ENCODE data around the gene MMP2. TPM values are rescaled to one million over a fixed set of nuclear protein-coding genes. Genes with fewer than 3 reads are reported as not detected.

The MMP2 gene
- total RNA-seq, 1 experiment from 2014 or later = 1.5 TPM

DNA sequence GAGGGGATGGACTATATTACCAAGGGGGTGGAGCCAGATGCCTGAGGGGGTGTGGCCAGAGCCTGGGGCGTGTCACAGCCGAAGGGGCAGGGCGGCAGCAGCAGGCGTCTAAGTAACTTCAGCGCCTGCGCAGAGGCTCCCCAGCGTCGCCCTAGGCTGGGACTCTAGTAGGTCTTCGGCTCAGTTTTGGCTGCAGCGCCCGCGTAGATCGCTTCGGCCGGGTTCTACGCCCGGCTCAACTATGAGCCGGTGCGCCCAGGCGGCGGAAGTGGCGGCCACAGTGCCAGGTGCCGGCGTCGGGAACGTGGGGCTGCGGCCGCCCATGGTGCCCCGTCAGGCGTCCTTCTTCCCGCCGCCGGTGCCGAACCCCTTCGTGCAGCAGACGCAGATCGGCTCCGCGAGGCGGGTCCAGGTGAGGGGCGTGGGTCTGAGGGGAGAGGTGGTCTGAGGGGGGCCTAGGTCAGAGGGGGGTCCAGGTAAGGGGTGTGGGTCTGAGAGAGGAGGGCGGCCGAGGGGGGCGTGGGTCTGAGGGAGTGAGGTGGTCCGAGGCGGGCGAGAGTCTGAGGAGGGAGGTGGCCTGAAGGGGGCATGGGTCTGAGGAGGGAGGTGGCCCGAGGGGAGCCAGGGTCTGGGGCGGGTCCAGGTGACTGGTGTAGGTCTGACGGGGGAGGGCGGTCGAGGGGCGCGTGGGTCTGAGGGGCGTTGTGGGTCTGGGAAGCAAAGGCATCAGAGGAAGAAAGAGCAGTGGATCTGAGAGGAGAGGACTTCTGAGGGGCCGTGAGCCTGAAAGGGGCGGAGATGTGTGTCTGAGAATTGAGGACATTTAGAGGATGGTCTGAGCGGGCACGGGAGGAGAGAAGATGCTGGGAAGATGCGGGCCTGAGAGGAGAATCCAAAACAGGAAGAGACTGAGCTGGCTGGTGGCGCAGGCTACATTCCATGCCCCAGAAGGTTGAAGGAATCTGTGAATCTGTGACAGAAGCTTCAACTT is 30.2 kb downstream of the MMP2 start, which contains the start of gene LPCAT2:
Gene LPCAT2 (plus strand): TSS at position 132 of the 991 bp plus-strand sequence. CDS start 110 bp downstream, at position 242.
- Histone ChIP-seq H3K79me2 (ENCODE audit: insufficient read depth, low read length) (0 out of 2 replicates have a peak, but pooled peaks cover 2% of the 10 kb centered on the region), H3K4me3 (replicated peaks in 1 of 2; ENCODE audit: low read depth in 1 of 2, low read length in 2 of 2) (peak within 1 kb of the TSS; percentile 64 to 84), H3K9me3 (ENCODE audit: control insufficient read depth in 1 of 2, insufficient read depth in 1 of 2, low read depth in 1 of 2, low read length in 2 of 2) (peaks cover 5 to 7% of the 10 kb centered on the region in 2 experiments; a peak in 3 of 4 replicates), H4K20me1 (ENCODE audit: insufficient read depth) (no peaks in the 10 kb centered on the region), H3K36me3 (ENCODE audit: control insufficient read depth in 1 of 2, insufficient read depth in 2 of 2, low read length in 2 of 2) (no peaks in the 10 kb centered on the region), H3K27me3 (ENCODE audit: insufficient read depth, low read length) (no peaks in the 10 kb centered on the region), H3K9ac (ENCODE audit: low read length) (peak within 1 kb of the TSS; percentile 73), H3K4me1 (ENCODE audit: control insufficient read depth in 1 of 2, insufficient read depth in 2 of 2, low read length in 2 of 2) (peaks cover 3 to 15% of the 10 kb centered on the region in 2 experiments; a peak in 3 of 4 replicates), H3K27ac (ENCODE audit: low read depth, low read length) (peak within 1 kb of the TSS; percentile 50; the same call in 1 of the 2 replicates), H2AFZ (ENCODE audit: low read depth, low read length, poor library complexity, severe bottlenecking) (peak within 1 kb of the TSS; percentile 79), H3K4me2 (ENCODE audit: low read length) (peak within 1 kb of the TSS; percentile 95), H3K9me2 (ENCODE audit: insufficient read depth) (no peaks in the 10 kb centered on the region)
- BruUV-seq (replicated peaks) = no TSS peak
- POLR2A ChIA-PET = no interaction called here
- TF ChIP-seq POLR2A (IDR thresholded peaks at IDR 0.05; ENCODE audit: borderline replicate concordance, extremely low read depth, insufficient read depth, insufficient read length) (peak; percentile 73), CBX3 (IDR thresholded peaks at IDR 0.05; ENCODE audit: low read depth) (no peak), POLR2AphosphoS5 (IDR thresholded peaks at IDR 0.05; ENCODE audit: low read depth, low read length) (peak; percentile 95)
- RAD21 ChIA-PET (ENCODE audit: low non-redundant PET in 1 of 2, low total read pairs in 2 of 2, uncharacterized antibody in 2 of 2, unreplicated experiment in 2 of 2) = no interaction called here
- intact Hi-C loops (cut with micrococcal nuclease) = loop anchor here (5.0 kb wide), 1 partner anchor 42 kb away; no protein-coding TSS in a partner anchor
- peak; percentile 71 for DNase-seq (ENCODE audit: low read depth, low spot score)
- CTCF ChIA-PET = no interaction called here
- peak; percentile 99 for ATAC-seq

- CTCF ChIA-PET = no interaction called here
- BruUV-seq (replicated peaks) = no TSS peak
- peak overlapping the region; percentile 95 for H3K4me2 ChIP-seq (ENCODE audit: low read length)
- no peaks in the 10 kb centered on the region for H3K36me3 ChIP-seq (ENCODE audit: control insufficient read depth in 1 of 2, insufficient read depth in 2 of 2, low read length in 2 of 2)
- no peaks in the 10 kb centered on the region for H4K20me1 ChIP-seq (ENCODE audit: insufficient read depth)
- peaks cover 3 to 15% of the 10 kb centered on the region in 2 experiments; a peak in 3 of 4 replicates for H3K4me1 ChIP-seq (ENCODE audit: control insufficient read depth in 1 of 2, insufficient read depth in 2 of 2, low read length in 2 of 2)
- no peak overlapping the region for H3K9ac ChIP-seq (ENCODE audit: low read length)
- H3K27ac ChIP-seq (ENCODE audit: low read depth, low read length) = no peak overlapping the region
- no peaks in the 10 kb centered on the region for H3K9me2 ChIP-seq (ENCODE audit: insufficient read depth)
- no peaks in the 10 kb centered on the region for H3K27me3 ChIP-seq (ENCODE audit: insufficient read depth, low read length)
- RAD21 ChIA-PET (ENCODE audit: low non-redundant PET in 1 of 2, low total read pairs in 2 of 2, uncharacterized antibody in 2 of 2, unreplicated experiment in 2 of 2) = no interaction called here
- H3K9me3 ChIP-seq (ENCODE audit: control insufficient read depth in 1 of 2, insufficient read depth in 1 of 2, low read depth in 1 of 2, low read length in 2 of 2) = peaks cover 5 to 7% of the 10 kb centered on the region in 2 experiments; a peak in 3 of 4 replicates
- ATAC-seq (no peak), DNase-seq (ENCODE audit: low read depth, low spot score) (no peak)
- intact Hi-C loops (cut with micrococcal nuclease) = loop anchor here (10.0 kb wide), 1 partner anchor 215 kb away; no protein-coding TSS in a partner anchor
- H3K4me3 ChIP-seq (replicated peaks in 1 of 2; ENCODE audit: low read depth in 1 of 2, low read length in 2 of 2) = peak overlapping the region in 1 of 2 experiments; percentile 84; a peak in 2 of 4 replicates
- POLR2A ChIA-PET = no interaction called here
- 0 out of 2 replicates have a peak, but pooled peaks cover 2% of the 10 kb centered on the region for H3K79me2 ChIP-seq (ENCODE audit: insufficient read depth, low read length)
- no peak for TF ChIP-seq EZH2phosphoT487 (IDR thresholded peaks at IDR 0.05; ENCODE audit: borderline replicate concordance)
- H2AFZ ChIP-seq (ENCODE audit: low read depth, low read length, poor library complexity, severe bottlenecking) = no peak overlapping the region
Measured at GRCh38 chr16:55510185-55510805, 31.3 kb downstream of the MMP2 start.
